Spinal cord (tissue), 10 donors: ENCODE results near the gene GZMH. TPM values are rescaled to one million over a fixed set of nuclear protein-coding genes. Genes with fewer than 3 reads are reported as not detected.
A peak's percentile ranks its signal among the peaks of the same experiment; 100 is the strongest.

Experiments
- DNase-seq, 6 donors: peaks; one replicate each; pipeline versions ENCODE4 v3.0.0 to v3.0.0-alpha.2; 2013 to 2015; ENCODE audit warnings: low spot score in 6 of 6, low read depth in 4 of 6
- H3K27ac ChIP-seq: one replicate; pipeline ENCODE4 v1.5.1; 2013; ENCODE audit warnings: low read depth, low read length, control low read depth
- H3K27me3 ChIP-seq: one replicate; pipeline ENCODE4 v1.6.1; 2013; ENCODE audit warnings: low read length; ENCODE audit not compliant: control insufficient read depth, insufficient read depth
- H3K36me3 ChIP-seq: one replicate; pipeline ENCODE4 v1.6.1; 2013; ENCODE audit warnings: low read length; ENCODE audit not compliant: control insufficient read depth, insufficient read depth
- H3K4me1 ChIP-seq: one replicate; pipeline ENCODE4 v1.6.1; 2013; ENCODE audit warnings: low read length; ENCODE audit not compliant: control insufficient read depth, insufficient read depth
- H3K4me3 ChIP-seq: one replicate; pipeline ENCODE4 v1.5.1; 2013; ENCODE audit warnings: low read depth, low read length, control low read depth
- H3K9me3 ChIP-seq: one replicate; pipeline ENCODE4 v1.6.1; 2013; ENCODE audit warnings: low read length; ENCODE audit not compliant: control insufficient read depth, insufficient read depth
- WGBS: methylation state at CpG from one replicate; pipeline ENCODE4 v1.1.5; 2013; ENCODE audit warnings: missing lambda C conversion rate; ENCODE audit not compliant: insufficient coverage; 5-methylcytosine and 5-hydroxymethylcytosine counted together
- polyA plus RNA-seq, 2 donors: library from polyadenylated mRNA; unstranded; fragments of 120-200 nt; gene quantifications; one replicate each; pipeline ENCODE4 v1.2.1, GENCODE V29; 2013; ENCODE audit not compliant: insufficient read length in 2 of 2
- total RNA-seq, 2 donors: library from RNA; depleted of rRNA in 1 of 2; stranded (reverse); fragments of 120-200 nt in 1 of 2; fragments of >200 nt in 1 of 2; gene quantifications; one replicate each; pipeline versions ENCODE4 v1.2.3 to v1.2.4, GENCODE V29; 2013 to 2014
- donor health status: healthy.

Gene GZMH
- total and polyA plus RNA-seq, 4 donors, result 0.21 to 0.28 TPM; not detected in 2

GRCh38 chr14:24630872-24631477, 21.5 kb upstream of the GZMH start:
- peak in 2 of 6 donors; percentile 2 to 46 for DNase-seq
- H3K27me3 ChIP-seq, result peaks cover 2% of the 10 kb centered on the region
- no peak overlapping the region for H3K27ac ChIP-seq
- no peaks in the 10 kb centered on the region for H3K9me3 ChIP-seq
- no peaks in the 10 kb centered on the region for H3K36me3 ChIP-seq
- 70% methylated on average over 8 of the region's 10 CpGs for WGBS
- H3K4me1 ChIP-seq, result no peaks in the 10 kb centered on the region
- H3K4me3 ChIP-seq, result no peak overlapping the region

- Histone ChIP-seq H3K27me3 (peaks cover 2% of the 10 kb centered on the region), H3K36me3 (no peaks in the 10 kb centered on the region), H3K27ac (no peak overlapping the region), H3K9me3 (no peaks in the 10 kb centered on the region), H3K4me1 (no peaks in the 10 kb centered on the region), H3K4me3 (no peak overlapping the region)
- WGBS, result 83% methylated on average over 3 of the region's 3 CpGs
- no peak for DNase-seq
These were observed 20.8 kb upstream of the GZMH start for GRCh38 chr14:24630087-24630871.

GRCh38 chr14:24629521-24629920, 20.0 kb upstream of the GZMH start:
- DNase-seq, result no peak
- H3K9me3 ChIP-seq, result no peaks in the 10 kb centered on the region
- WGBS, result 93% methylated on average over 4 of the region's 6 CpGs
- no peaks in the 10 kb centered on the region for H3K4me1 ChIP-seq
- no peak overlapping the region for H3K27ac ChIP-seq
- no peaks in the 10 kb centered on the region for H3K36me3 ChIP-seq
- no peak overlapping the region for H3K4me3 ChIP-seq
- H3K27me3 ChIP-seq, result peaks cover 2% of the 10 kb centered on the region

GRCh38 chr14:24613747-24614146, 4.3 kb upstream of the GZMH start:
- no peak for DNase-seq
- H3K27ac ChIP-seq, result no peak overlapping the region
- H3K27me3 ChIP-seq, result no peaks in the 10 kb centered on the region
- H3K4me1 ChIP-seq, result no peaks in the 10 kb centered on the region
- 80% methylated on average over 1 of the region's 2 CpGs for WGBS
- no peak overlapping the region for H3K4me3 ChIP-seq
- H3K9me3 ChIP-seq, result no peaks in the 10 kb centered on the region
- no peaks in the 10 kb centered on the region for H3K36me3 ChIP-seq

GRCh38 chr14:24613241-24613640, 3.8 kb upstream of the GZMH start:
- no peak overlapping the region for H3K27ac ChIP-seq
- no peaks in the 10 kb centered on the region for H3K27me3 ChIP-seq
- H3K4me1 ChIP-seq, result no peaks in the 10 kb centered on the region
- H3K9me3 ChIP-seq, result no peaks in the 10 kb centered on the region
- no peak overlapping the region for H3K4me3 ChIP-seq
- 75% methylated on average over 1 of the region's 1 CpG for WGBS
- DNase-seq, result no peak
- no peaks in the 10 kb centered on the region for H3K36me3 ChIP-seq

GRCh38 chr14:24612196-24612595, 2.7 kb upstream of the GZMH start:
- no peaks in the 10 kb centered on the region for H3K9me3 ChIP-seq
- no peaks in the 10 kb centered on the region for H3K27me3 ChIP-seq
- H3K27ac ChIP-seq, result no peak overlapping the region
- H3K4me1 ChIP-seq, result no peaks in the 10 kb centered on the region
- no peak overlapping the region for H3K4me3 ChIP-seq
- no peak for DNase-seq
- H3K36me3 ChIP-seq, result no peaks in the 10 kb centered on the region

- no peak overlapping the region for H3K27ac ChIP-seq
- H3K4me3 ChIP-seq, result no peak overlapping the region
- no peaks in the 10 kb centered on the region for H3K36me3 ChIP-seq
- no peak for DNase-seq
- H3K27me3 ChIP-seq, result no peaks in the 10 kb centered on the region
- H3K9me3 ChIP-seq, result no peaks in the 10 kb centered on the region
- WGBS, result 70% methylated on average over 8 of the region's 8 CpGs
- no peaks in the 10 kb centered on the region for H3K4me1 ChIP-seq
These were observed 1.6 kb downstream of the GZMH start for GRCh38 chr14:24607635-24608514.

- H3K27ac ChIP-seq, result no peak overlapping the region
- WGBS, result 74% methylated on average over 3 of the region's 4 CpGs
- no peak for DNase-seq
- no peaks in the 10 kb centered on the region for H3K27me3 ChIP-seq
- no peak overlapping the region for H3K4me3 ChIP-seq
- H3K9me3 ChIP-seq, result no peaks in the 10 kb centered on the region
- H3K4me1 ChIP-seq, result no peaks in the 10 kb centered on the region
- no peaks in the 10 kb centered on the region for H3K36me3 ChIP-seq
These were observed 2.4 kb downstream of the GZMH start for GRCh38 chr14:24607081-24607480.

- Histone ChIP-seq H3K9me3 (no peaks in the 10 kb centered on the region), H3K27ac (no peak overlapping the region), H3K4me1 (no peaks in the 10 kb centered on the region), H3K36me3 (no peaks in the 10 kb centered on the region), H3K27me3 (no peaks in the 10 kb centered on the region), H3K4me3 (no peak overlapping the region)
- 90% methylated on average over 2 of the region's 3 CpGs for WGBS
- no peak for DNase-seq
These were observed 3.2 kb downstream of the GZMH start for GRCh38 chr14:24606297-24606696.
